IMR-90 (cell line): ENCODE measurements around the gene SPHK1. TPM values are rescaled to one million over a fixed set of nuclear protein-coding genes. Genes with fewer than 3 reads are reported as not detected.

Experiments
- ATAC-seq: fragments of 200-7000 bp; cut with Tn5 transposase; 2 replicates; pipeline ENCODE4 v1.9.1; 2020; ENCODE audit warnings: low read depth, mild to moderate bottlenecking, moderate library complexity
- BruUV-seq: library from RNA; stranded (reverse); fragments of 400-500 nt; replicated peaks from 2 replicates; lab custom pipeline; 2021; lab: Mats Ljungman, UMichigan
- CTCF ChIA-PET: fragments of 300-600 bp; formaldehyde crosslinking; extraction: SDS; loops from one replicate; lab custom pipeline; 2021; ENCODE audit warnings: antibody characterized with exemption; lab: Yijun Ruan, JAX
- POLR2A ChIA-PET: fragments of 300-600 bp; sonication (Branson Sonifier 250); formaldehyde crosslinking; loops from one replicate; lab custom pipeline; 2022; ENCODE audit warnings: antibody characterized with exemption; ENCODE audit not compliant: unreplicated experiment; lab: Charles Lee
- DNase-seq: peaks from one replicate; pipeline ENCODE4 v3.0.0; 2013
- H2AFZ ChIP-seq: replicated peaks from 2 replicates; pipeline ENCODE3; 2013; ENCODE audit warnings: low read length, mild to moderate bottlenecking; ENCODE audit not compliant: poor library complexity
- H2AK5ac ChIP-seq: 2 replicates; pipeline ENCODE4 v1.6.1; 2013; ENCODE audit warnings: low read depth, low read length, inconsistent platforms
- H2AK9ac ChIP-seq: replicated peaks from 2 replicates; pipeline ENCODE3; 2013; ENCODE audit warnings: mild to moderate bottlenecking, low read depth, low read length, moderate library complexity; ENCODE audit not compliant: poor library complexity
- H2BK120ac ChIP-seq: 2 replicates; pipeline ENCODE4 v1.6.1; 2013; ENCODE audit warnings: low read depth, low read length, inconsistent platforms
- H2BK15ac ChIP-seq: 3 replicates; pipeline ENCODE4 v1.6.1; 2013; ENCODE audit warnings: low read depth, low read length, inconsistent platforms
- H2BK20ac ChIP-seq: 2 replicates; pipeline ENCODE4 v1.6.1; 2013; ENCODE audit warnings: low read depth, mild to moderate bottlenecking, inconsistent platforms, low read length, moderate library complexity
- H2BK5ac ChIP-seq: 2 replicates; pipeline ENCODE4 v1.6.1; 2013; ENCODE audit warnings: mild to moderate bottlenecking, low read depth, low read length, inconsistent platforms; ENCODE audit not compliant: poor library complexity, severe bottlenecking
- H3K14ac ChIP-seq: replicated peaks from 2 replicates; pipeline ENCODE4 v1.6.1; 2013; ENCODE audit warnings: low read depth, low read length, inconsistent platforms
- H3K18ac ChIP-seq: 2 replicates; pipeline ENCODE4 v1.6.1; 2013; ENCODE audit warnings: low read depth, low read length, control low read depth
- H3K23ac ChIP-seq: 2 replicates; pipeline ENCODE4 v1.6.1; 2013; ENCODE audit warnings: low read depth, low read length, inconsistent platforms
- H3K27ac ChIP-seq: 2 replicates; pipeline ENCODE4 v1.5.1; 2013; ENCODE audit warnings: mild to moderate bottlenecking, control low read depth, low read length; ENCODE audit not compliant: insufficient read depth
- H3K27me3 ChIP-seq: 2 replicates; pipeline ENCODE4 v1.6.1; 2013; ENCODE audit warnings: low read length; ENCODE audit not compliant: control insufficient read depth, insufficient read depth
- H3K36me3 ChIP-seq: 2 replicates; pipeline ENCODE4 v1.6.1; 2013; ENCODE audit warnings: low read length, mixed read lengths; ENCODE audit not compliant: control insufficient read depth, insufficient read depth
- H3K4ac ChIP-seq: 2 replicates; pipeline ENCODE4 v1.6.1; 2013; ENCODE audit warnings: low read depth, low read length, inconsistent platforms
- H3K4me1 ChIP-seq: 2 replicates; pipeline ENCODE4 v1.6.1; 2013; ENCODE audit warnings: low read length, mixed read lengths; ENCODE audit not compliant: control insufficient read depth, insufficient read depth
- H3K4me2 ChIP-seq: 2 replicates; pipeline ENCODE4 v1.6.1; 2013; ENCODE audit warnings: low read depth, mild to moderate bottlenecking, control low read depth, low read length, moderate library complexity
- H3K4me3 ChIP-seq: 2 replicates; pipeline ENCODE4 v1.5.1; 2013; ENCODE audit warnings: low read depth, mild to moderate bottlenecking, control low read depth, low read length, moderate library complexity; ENCODE audit not compliant: insufficient read depth
- H3K56ac ChIP-seq: 2 replicates; pipeline ENCODE4 v1.6.1; 2013; ENCODE audit warnings: low read length, inconsistent platforms; ENCODE audit not compliant: insufficient read depth; ENCODE audit errors: extremely low read depth
- H3K79me1 ChIP-seq, 2 experiments: 2 replicates each; pipeline ENCODE4 v1.6.1; 2013; ENCODE audit warnings: low read length in 2 of 2, inconsistent platforms in 1 of 2, low read depth in 1 of 2
- H3K9ac ChIP-seq: 2 replicates; pipeline ENCODE4 v1.6.1; 2013; ENCODE audit warnings: low read depth, low read length, control low read depth
- H3K9me1 ChIP-seq: 2 replicates; pipeline ENCODE4 v1.6.1; 2013; ENCODE audit warnings: low read length, inconsistent platforms; ENCODE audit not compliant: insufficient read depth
- H3K9me3 ChIP-seq: 2 replicates; pipeline ENCODE4 v1.6.1; 2013; ENCODE audit warnings: low read length; ENCODE audit not compliant: control insufficient read depth, insufficient read depth
- H4K20me1 ChIP-seq: 2 replicates; pipeline ENCODE4 v1.6.1; 2013; ENCODE audit warnings: low read length, inconsistent platforms; ENCODE audit not compliant: insufficient read depth
- H4K5ac ChIP-seq: 2 replicates; pipeline ENCODE4 v1.6.1; 2013; ENCODE audit warnings: mild to moderate bottlenecking, low read depth, low read length, control low read depth
- H4K8ac ChIP-seq, 2 experiments: 2 replicates each; pipeline ENCODE4 v1.6.1; 2013; ENCODE audit warnings: low read depth in 2 of 2, low read length in 2 of 2, control low read depth in 1 of 2, inconsistent platforms in 1 of 2
- H4K91ac ChIP-seq: 2 replicates; pipeline ENCODE4 v1.6.1; 2013; ENCODE audit warnings: low read depth, low read length, inconsistent platforms; ENCODE audit not compliant: insufficient read depth
- CEBPB ChIP-seq: IDR thresholded peaks from 2 replicates; pipeline ENCODE4 v1.6.1; 2012; ENCODE audit warnings: low read depth, low read length, improper control_type of control experiment
- CHD1 ChIP-seq: IDR thresholded peaks from 2 replicates; pipeline ENCODE4 v1.6.1; 2012; ENCODE audit warnings: low read depth, low read length, improper control_type of control experiment
- ELK1 ChIP-seq: fragments of 150-350 bp; IDR thresholded peaks from 2 replicates; pipeline ENCODE4 v1.6.1; 2016; ENCODE audit warnings: low read depth, mild to moderate bottlenecking, low read length, moderate library complexity, borderline replicate concordance
- FOS ChIP-seq: fragments of 150-350 bp; IDR thresholded peaks from 2 replicates; pipeline ENCODE4 v1.6.1; 2016; ENCODE audit warnings: low read depth, low read length
- MAFK ChIP-seq: IDR thresholded peaks from 2 replicates; pipeline ENCODE4 v1.6.1; 2012; ENCODE audit warnings: low read depth, low read length, improper control_type of control experiment
- MAZ ChIP-seq: IDR thresholded peaks from 2 replicates; pipeline ENCODE4 v1.6.1; 2012; ENCODE audit warnings: low read depth, mild to moderate bottlenecking, low read length, improper control_type of control experiment, moderate library complexity, borderline replicate concordance
- MXI1 ChIP-seq: IDR thresholded peaks from 2 replicates; pipeline ENCODE4 v1.6.1; 2012; ENCODE audit warnings: low read depth, mild to moderate bottlenecking, low read length, moderate library complexity, borderline replicate concordance
- NFE2L2 ChIP-seq: fragments of 150-350 bp; IDR thresholded peaks from 2 replicates; pipeline ENCODE4 v1.6.1; 2016; ENCODE audit warnings: low read depth, mild to moderate bottlenecking, low read length
- POLR2A ChIP-seq: IDR thresholded peaks from 2 replicates; pipeline ENCODE4 v1.6.1; 2012; ENCODE audit warnings: mild to moderate bottlenecking, low read depth, low read length
- RAD21 ChIP-seq: IDR thresholded peaks from 2 replicates; pipeline ENCODE4 v1.6.1; 2012; ENCODE audit warnings: low read length, improper control_type of control experiment
- RCOR1 ChIP-seq: IDR thresholded peaks from 2 replicates; pipeline ENCODE4 v1.6.1; 2012; ENCODE audit warnings: mild to moderate bottlenecking, low read length, improper control_type of control experiment; ENCODE audit not compliant: insufficient replicate concordance
- RFX5 ChIP-seq: IDR thresholded peaks from 2 replicates; pipeline ENCODE4 v1.8.0; 2012; ENCODE audit warnings: low read depth, mild to moderate bottlenecking, low read length, moderate library complexity
- WGBS, 2 experiments: methylation state at CpG; one replicate each; pipeline versions ENCODE4 v1.1.5 to v1.1.7; 2013; ENCODE audit warnings: missing lambda C conversion rate in 2 of 2; ENCODE audit not compliant: insufficient read length in 1 of 2; ENCODE audit errors: extremely low coverage in 2 of 2; 5-methylcytosine and 5-hydroxymethylcytosine counted together
- dilution Hi-C: fragments of 300-500 bp; cut with HindIII; formaldehyde crosslinking; loops from one replicate; pipeline ENCODE4 v1.14.3; 2018; ENCODE audit warnings: low sequenced_read_pairs; ENCODE audit not compliant: unreplicated experiment
- in situ Hi-C: fragments of 300-500 bp; cut with MboI; formaldehyde crosslinking; loops from 3 replicates; pipeline ENCODE4 v1.14.3; 2019; ENCODE audit warnings: low sequenced_read_pairs, inconsistent platforms, mixed read lengths
- intact Hi-C: fragments of 100-400 bp; cut with micrococcal nuclease; formaldehyde crosslinking; loops from 2 replicates; pipeline ENCODE4 v1.10.0; 2022
- polyA plus RNA-seq, 3 experiments: library from polyadenylated mRNA; depleted of rRNA; stranded (reverse); fragments of >200 nt; gene quantifications; 2 replicates each; pipeline ENCODE4 v1.2.3, GENCODE V29; 2012; ENCODE audit warnings: low replicate concordance in 1 of 3
- total RNA-seq: library from RNA; depleted of rRNA; stranded (reverse); fragments of >200 nt; gene quantifications from 2 replicates; pipeline ENCODE4 v1.2.3, GENCODE V29; 2012

The SPHK1 gene
- total and polyA plus RNA-seq, 2 of the 4 experiments (the other 2 are of a cell fraction), result 44.4 to 82.7 TPM

- Histone ChIP-seq H2AK5ac (no peak overlapping the region), H3K9me1 (peaks cover 10% of the 10 kb centered on the region), H4K5ac (no peak overlapping the region), H3K23ac (no peak overlapping the region), H3K14ac (no peak overlapping the region), H3K27ac (no peak overlapping the region), H4K91ac (no peak overlapping the region), H4K20me1 (peaks cover 64% of the 10 kb centered on the region), H2BK15ac (no peak overlapping the region), H3K79me1 (peaks cover 35 to 77% of the 10 kb centered on the region in 2 experiments), H3K4me3 (no peak overlapping the region), H4K8ac (no peak overlapping the region), H2BK20ac (no peak overlapping the region), H3K27me3 (no peaks in the 10 kb centered on the region), H3K4me1 (peaks cover 15% of the 10 kb centered on the region), H3K4ac (no peak overlapping the region), H3K4me2 (no peak overlapping the region), H3K36me3 (no peaks in the 10 kb centered on the region), H2AK9ac (no peak overlapping the region), H3K9me3 (no peaks in the 10 kb centered on the region), H2BK5ac (no peak overlapping the region), H2BK120ac (no peak overlapping the region), H3K9ac (no peak overlapping the region), H3K56ac (no peak overlapping the region), H2AFZ (no peak overlapping the region), H3K18ac (no peak overlapping the region)
- no TSS peak for BruUV-seq
- DNase-seq (no peak), ATAC-seq (no peak)
- dilution Hi-C loops (no loop called here), in situ Hi-C loops (no loop called here), intact Hi-C loops (no loop called here)
- CTCF ChIA-PET, result no interaction called here
- WGBS, 2 experiments, result no CpG with 5 or more reads among the region's 1 CpG
- POLR2A ChIA-PET, result no interaction called here
- TF ChIP-seq RAD21 (no peak), POLR2A (no peak), MAFK (no peak), RCOR1 (no peak), MXI1 (no peak), ELK1 (no peak), CHD1 (no peak), RFX5 (no peak), MAZ (no peak), FOS (no peak), CEBPB (no peak), NFE2L2 (no peak)
These were observed 44.1 kb downstream of the SPHK1 start for GRCh38 chr17:76428511-76428910.
